HG03103 (cell line): Measurements from ENCODE around the gene SETD6.
"Not testable (repeated sequence)": the region's sequence is repeated elsewhere in the genome, so short reads cannot be mapped to it uniquely, and the experiment has no call there.

ENCODE experiments used
- ATAC-seq: cut with Tn5 transposase; IDR thresholded peaks from one replicate; pipeline ENCODE4 v1.9.1; 2021; ENCODE audit warnings: low read depth; ENCODE audit not compliant: unreplicated experiment

Gene SETD6, protein sequence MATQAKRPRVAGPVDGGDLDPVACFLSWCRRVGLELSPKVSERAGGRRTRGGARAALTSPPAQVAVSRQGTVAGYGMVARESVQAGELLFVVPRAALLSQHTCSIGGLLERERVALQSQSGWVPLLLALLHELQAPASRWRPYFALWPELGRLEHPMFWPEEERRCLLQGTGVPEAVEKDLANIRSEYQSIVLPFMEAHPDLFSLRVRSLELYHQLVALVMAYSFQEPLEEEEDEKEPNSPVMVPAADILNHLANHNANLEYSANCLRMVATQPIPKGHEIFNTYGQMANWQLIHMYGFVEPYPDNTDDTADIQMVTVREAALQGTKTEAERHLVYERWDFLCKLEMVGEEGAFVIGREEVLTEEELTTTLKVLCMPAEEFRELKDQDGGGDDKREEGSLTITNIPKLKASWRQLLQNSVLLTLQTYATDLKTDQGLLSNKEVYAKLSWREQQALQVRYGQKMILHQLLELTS

DNA sequence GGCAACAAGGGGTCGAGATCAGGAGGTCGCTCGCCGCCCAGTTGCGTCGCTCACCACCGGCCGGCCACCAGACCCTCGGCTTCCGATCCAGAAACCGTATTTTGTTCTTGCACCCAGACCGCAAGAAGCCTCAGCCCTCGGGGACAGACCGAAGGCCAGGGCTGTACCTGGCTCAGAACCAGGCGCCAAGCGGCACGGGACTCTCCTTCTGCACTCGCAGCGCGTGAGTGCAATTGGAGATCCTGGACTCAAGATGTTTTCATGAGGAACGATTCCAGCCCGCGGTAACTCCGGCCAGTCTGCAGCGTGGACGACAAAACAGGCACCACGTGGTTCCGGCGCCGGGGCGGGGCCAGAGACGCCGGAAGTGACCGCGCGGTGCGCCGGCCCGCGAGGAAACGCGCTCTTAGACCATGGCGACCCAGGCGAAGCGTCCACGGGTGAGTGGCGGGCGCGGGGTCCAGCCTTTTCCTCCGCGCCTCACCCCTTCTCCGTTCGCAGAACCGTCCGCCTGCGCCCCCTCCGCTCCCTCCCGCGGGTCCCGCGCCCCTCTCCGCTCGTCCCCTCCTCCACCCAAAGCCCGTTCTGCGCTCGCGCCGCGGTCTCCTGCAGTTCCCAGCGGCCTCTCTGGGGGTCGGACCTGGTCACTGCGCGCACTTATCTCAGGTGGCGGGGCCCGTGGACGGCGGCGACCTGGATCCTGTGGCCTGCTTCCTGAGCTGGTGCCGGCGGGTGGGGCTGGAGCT lies at the start of gene SETD6:
Gene SETD6, plus strand, starts transcription at position 393 of the 746 bp plus-strand sequence. Its CDS starts 21 bp downstream, at position 414.
- peak; percentile 64 for ATAC-seq

DNA sequence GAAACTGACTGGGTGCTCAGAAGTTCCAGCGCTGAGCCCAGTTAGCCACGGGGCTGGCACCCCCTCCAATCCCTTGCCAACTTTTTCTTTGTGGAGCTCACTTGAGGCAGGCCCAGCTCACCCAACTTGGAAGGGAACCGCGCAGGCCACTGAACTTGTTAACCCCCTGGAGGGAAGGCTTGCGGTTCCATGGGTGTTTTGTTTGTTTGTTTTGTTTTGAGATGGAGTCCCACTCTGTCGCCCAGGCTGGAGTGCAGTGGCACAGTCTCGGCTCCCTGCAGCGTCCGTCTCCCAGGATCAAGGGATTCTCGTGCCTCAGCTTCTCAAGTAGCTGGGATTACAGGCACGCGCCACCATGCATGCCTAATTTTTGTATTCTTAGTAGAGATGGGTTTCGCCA lies 49.5 kb upstream of the SETD6 start:
- no peak for ATAC-seq

DNA sequence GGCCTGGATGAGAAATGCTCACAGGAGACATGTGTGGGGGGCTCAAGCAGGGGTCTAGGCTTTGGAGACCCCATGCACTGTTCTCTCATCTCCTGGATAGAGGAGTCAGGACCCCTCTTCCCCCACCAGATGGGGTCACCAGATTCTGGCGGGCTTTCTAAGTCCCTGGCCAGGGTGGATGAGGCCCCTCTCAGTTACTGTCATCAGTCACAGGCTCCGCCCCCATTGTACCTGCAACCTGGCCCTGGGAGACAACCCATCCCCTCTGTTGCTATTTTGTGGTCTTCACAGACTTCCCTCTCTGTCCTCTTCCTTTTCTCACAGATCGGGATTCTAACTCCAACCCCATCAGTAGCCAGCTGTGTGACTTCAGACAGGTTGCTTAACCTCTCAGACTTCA lies 48.9 kb upstream of the SETD6 start:
- no peak for ATAC-seq

DNA sequence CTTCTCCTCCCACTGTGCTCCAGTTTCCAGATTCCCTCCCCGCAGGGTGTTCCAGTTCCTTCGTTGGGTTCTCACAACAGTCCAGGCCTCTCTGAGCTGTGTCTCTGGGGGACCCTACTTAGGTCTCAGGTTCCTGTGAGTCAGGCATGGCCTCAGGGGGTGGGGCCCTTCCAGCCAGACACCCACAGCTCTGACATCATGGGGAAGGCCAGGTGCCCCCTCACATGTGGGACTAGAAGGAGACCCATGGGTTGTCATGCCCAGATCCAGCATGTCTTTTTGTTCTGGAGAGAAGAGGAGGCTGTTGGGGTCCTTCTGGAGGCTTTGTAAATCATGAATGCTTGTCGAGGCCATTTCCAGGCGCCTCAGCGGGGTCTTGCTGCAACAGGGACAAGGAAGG lies 47.4 kb upstream of the SETD6 start:
- no peak for ATAC-seq

DNA sequence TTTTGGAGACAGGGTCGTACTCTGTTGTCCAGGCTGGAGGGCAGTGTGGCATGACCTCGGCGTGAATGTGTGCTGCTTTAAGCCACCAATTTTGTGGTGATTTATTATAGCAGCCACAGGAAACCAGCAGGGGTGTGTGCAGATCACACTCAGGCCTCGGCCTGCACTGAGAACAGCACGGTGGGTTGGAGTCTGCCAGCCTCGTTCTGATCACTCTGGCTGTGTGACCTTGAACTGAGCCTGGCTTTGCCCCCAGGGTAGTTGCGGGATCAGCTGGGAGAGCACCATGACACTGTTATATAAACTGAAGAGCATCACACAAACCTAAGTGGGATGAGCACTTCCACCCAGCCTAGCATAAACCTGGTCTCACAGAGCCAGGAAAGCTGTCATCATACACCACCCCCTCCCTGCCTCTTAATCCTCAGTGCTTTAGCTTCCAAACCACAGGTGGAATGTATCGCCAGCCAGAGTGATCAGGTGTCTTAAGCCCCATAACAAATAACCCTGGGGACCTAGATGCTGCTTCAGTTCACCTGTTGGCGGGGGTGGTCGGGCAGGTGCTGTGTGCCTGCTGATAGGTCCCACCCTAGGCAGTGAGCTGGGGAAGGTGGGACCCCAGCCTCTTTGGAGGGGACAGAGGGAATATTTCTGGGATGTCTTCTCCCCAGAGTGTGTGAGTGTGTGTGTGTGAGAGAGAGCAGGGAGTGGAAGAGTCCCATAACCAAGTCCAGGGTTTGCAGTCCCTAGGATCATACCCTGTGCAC lies 43.9 kb upstream of the SETD6 start:
- ATAC-seq, result no peak

DNA sequence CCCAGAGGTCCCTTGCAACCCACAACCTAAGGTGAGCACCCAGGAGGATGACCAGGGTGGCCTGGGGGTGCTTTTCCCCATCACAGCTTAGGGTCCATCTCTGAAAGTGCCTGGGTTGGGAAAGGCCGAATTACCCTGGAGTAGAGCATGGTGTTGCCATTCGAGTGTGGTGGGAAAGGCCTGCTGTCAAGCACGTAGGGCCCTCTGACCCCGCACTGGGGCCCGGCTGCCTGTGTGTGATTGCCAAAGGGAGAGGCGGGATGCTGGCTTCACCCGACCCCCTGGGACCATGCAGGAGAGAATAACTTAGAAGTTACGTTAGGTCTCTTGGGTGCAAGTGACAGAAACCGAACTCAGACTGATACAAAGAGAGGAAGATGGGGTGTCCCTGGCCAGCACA lies 43.1 kb upstream of the SETD6 start:
- ATAC-seq, result no peak

DNA sequence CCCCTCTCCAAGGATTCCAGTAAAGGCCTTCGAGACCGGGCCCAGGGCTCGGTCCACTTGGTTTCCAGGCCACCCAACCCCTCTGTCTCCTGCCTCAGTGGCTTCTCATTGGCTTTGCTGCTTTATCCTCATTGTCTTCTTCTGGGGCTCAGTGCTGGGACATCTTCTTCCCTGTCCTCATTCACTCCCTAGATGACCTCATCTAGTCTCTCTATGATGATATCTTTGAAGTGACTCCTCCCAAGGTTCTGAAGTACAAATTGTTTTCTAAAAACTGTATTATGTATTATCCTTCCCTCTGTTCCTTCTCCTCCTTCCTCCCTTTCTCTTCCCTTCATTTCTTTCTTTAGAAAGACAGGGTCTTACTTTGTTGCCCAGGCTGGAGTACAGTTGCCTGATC lies 42.5 kb upstream of the SETD6 start:
- ATAC-seq, result no peak

DNA sequence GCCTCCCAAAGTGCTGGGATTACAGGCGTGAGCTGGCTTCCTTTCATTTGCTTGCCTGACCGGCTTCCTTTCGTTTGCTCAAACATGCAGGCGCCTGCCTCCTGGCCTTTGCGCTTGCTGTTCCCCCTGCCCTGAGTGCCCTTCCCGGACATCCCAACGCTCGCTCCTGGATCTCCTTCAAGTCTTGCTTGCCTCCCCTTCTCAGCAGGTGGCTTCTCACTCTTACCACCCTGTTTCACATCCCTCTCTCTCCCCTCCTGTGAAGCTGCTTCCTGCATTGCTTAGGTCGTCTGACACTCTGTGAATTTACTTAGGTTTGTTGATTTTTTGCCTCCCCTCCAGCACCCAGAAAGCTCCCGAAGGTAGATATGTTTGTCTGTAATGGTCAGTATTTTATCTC lies 41.0 kb upstream of the SETD6 start:
- ATAC-seq, result no peak

DNA sequence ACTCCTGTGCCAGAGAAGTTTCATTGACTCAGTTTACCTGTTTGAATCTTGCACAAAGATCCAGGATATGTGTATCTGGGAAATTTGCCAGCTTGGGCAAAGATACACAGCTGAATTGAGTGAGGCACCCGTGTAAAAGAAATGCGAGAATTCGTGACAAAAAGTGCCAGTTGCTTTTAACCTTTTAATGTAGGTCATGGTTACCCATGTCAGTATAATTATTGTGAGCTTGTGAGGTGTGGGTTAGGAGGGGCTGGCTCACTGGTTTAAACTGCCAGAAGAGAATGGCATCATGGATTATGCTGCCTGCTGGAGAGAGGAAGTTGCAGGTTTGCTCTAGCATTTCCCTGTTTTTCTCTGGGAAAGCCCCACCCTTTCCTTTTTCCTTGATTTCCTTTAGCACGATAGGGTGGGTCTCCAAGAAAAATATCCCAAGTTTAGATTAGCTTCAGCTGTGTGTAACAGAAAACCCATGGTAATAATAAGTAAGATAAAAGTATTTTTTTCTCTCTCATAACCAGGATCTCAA lies 40.2 kb upstream of the SETD6 start:
- ATAC-seq, result no peak

DNA sequence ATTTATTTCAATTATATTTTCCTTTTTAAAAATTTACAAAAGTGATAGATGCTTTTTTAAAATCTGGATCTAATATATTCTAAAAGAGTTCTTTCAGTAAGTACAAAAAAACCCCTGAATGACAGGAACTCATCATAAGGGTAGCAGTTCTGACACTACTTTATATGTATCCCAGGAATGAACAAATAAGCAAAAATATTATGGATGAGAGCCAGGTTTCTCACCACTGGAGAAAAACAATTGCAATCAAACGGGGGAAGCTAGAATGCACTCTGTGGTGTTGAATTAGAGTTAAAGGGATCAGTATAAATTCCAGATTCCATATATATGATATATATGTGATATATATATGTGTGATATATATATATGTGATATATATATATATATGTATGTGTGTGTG lies 38.5 kb upstream of the SETD6 start:
- no peak for ATAC-seq

DNA sequence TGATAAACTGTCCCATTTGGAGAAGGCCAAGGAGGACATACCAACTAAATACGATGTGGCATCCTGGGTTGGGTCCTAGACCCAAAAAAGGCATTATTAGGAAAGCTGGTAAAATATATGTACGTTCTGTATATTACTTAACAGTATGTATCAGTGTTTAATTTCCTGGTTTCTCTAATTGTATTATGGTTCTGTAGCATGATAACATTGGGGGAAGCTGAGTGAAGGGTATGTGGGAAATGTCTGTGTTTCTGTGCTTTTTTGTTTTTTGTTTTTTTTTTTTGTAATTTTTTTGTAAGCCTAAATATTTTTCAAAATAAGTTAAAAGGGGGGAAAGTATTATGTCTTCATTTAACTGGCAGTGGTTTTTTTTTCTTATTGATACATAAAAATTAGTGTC lies 36.9 kb upstream of the SETD6 start:
- no peak for ATAC-seq

DNA sequence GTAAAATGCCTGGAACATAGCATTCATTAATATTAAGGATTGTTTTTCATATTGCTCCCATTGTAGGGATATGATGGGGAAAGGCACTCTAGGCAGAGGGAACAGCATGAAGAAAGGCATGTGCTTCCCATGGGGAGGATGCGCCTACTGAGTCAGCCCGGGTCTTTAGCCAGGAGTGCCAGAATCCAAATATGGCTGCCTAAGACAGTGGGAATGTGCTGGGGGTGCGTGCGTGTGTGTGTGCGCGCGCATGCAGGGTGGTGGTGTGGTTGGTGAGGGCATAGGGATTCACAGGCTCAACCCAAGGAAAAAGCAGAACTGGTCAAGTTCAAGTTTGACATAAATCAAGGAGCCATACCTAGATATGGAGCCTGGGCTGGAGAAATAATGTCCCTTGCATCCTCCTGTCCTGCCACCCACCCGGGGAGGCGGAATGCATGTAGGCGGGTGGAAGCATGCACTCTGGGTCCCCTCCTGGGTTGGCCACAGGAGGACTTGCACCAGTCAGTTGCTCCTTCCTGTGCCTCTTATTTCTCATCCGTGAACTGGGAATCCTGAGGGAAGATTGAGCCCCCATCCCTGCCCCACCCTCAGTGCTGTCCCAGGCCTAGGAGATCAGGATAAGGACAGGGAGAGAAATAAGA lies 34.0 kb upstream of the SETD6 start:
- no peak for ATAC-seq

DNA sequence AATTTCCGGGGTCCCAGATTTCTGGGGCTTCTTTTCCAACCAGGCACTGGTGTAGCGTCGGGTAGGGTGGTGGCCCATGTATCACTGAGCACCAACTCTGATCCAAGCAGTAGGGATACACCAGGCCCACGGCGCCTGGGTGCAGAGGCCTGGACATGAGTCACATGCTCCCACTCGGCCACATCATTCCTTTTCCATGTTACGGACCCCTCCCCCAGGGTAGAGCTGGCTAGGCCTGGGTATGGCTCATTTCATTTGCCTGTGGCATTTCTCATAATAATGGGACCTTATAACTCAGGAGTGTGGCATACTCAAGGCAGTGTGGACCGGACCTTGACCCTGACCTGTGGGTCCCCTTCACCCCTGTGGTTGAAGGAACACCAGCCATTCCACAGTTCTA lies 33.4 kb upstream of the SETD6 start:
- no peak for ATAC-seq

DNA sequence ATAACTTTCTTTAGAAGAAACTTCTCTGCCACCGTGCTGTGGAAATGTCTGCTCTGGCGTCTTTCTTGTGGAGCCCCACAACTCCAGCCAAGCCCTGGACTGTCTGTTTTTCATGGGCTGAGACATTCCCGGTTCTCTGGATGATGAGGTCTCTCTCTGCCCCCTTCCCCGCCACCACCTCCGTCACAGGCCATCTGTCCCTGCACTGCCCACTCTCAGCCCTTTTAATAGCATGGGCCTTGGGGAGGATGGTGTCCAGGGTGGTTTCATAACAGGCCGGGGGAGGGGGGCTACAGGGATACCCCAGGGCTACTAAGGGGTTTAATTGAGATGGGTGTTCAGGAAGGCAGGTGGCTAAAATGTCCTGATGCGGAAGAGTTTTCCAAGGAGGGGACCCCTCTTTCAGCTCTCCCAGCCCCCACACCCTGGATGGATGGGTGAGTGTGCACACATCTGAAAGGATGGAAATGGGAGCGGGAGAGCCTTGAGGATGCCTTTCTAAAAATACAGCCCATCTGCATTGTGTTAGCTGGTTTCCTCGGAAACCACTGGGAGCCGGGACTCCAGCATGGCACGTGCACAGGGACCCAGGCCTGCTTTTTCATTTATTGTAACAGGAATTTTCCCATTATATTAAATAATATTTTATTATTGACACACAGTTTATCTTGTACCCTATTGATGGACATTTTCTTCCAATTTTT lies 30.0 kb upstream of the SETD6 start:
- no peak for ATAC-seq

DNA sequence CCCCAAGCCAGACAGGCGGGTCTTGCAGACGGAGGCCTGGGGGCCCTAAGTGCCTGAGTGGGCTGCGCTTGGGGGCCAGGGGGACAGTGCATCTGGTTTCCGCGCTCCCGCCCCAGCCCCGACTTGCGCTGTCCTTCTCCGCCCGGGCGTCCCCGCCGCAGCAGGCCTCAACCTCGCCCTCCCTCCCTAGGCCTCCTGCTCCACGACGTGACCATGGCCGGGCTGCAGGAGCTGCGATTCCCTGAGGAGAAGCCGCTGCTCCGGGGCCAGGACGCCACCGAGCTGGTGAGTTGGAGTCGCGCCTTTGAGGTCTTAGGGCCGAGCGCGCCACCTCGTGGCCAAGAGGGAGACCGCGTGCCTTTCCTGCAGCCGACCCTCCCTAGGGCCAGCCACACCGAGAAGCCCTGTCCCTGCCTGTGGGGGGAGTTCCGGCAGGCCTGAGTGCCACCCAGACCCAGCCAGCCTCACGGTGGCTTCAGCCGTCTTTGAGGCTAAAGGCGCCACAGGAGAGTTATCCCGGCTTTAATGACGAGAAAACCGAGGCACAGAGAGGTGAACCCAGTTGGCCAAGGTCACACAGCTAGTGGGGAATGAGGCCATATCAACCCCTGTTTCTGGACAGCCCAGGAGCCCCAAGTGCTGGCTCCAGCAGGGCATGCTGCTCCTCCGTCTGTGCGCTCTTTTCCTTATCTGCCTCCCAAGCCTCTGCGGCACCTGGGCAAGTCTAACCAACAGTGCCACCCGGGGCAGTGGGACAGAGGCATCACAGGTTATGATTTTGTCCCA lies 27.6 kb upstream of the SETD6 start:
- peak; percentile 77 for ATAC-seq

DNA sequence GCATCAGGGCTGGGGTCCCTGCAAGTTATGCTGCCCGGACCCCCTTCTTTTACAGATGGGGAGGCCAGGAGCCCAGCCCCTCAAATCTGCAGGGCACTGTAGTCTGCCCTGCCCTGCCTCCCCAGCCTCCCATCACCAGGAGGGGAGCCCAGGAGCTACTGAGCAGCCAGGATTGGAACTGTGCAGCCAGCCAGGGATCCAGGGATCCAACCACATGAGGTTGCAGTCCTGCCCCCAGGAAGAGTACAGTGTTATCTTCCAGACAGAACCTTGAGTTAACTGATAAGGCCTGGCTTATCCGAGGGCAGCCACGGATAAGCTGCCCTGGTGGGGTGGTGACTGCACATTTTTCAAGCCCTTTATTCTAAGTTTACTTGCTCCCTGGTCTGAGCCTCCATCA lies 26.8 kb upstream of the SETD6 start:
- ATAC-seq, result no peak

DNA sequence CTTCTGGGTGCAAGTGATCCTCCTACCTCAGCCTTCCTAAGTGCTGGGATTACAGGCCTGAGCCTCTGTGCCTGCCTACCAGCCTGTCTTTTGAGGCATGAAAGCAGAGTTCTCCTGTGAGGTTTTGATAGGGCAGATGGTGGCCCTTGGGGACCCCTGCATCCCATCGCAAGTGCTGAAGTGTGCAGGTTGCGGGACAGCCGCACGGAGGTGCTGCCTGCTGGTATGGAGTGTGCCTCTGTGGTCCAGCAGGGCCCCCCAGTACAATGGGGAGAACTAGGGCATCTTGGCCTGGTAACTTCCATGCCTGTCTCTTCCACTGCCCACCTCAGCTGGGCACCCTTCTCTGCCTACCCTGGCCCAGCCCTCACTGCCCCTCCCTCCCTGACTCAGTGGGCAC lies 25.3 kb upstream of the SETD6 start:
- no peak for ATAC-seq

DNA sequence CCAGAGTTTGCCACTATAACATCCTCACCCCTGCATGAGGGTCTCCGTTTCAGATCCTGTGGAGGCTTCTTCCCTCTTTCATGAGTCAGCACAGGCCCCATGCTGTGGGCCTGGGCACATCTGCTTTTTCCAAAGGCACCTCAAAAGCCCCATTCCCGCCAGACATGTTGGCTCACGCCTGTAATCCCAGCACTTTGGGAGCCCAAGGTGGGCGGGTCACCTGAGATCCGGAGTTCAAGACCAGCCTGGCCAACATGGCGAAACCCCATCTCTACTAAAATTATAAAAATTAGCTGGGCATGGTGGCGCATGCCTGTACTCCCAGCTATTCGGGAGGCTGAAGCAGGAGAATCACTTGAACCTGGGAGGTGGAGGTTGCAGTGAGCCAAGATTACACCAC lies 24.8 kb upstream of the SETD6 start:
- not testable (repeated sequence) for ATAC-seq

DNA sequence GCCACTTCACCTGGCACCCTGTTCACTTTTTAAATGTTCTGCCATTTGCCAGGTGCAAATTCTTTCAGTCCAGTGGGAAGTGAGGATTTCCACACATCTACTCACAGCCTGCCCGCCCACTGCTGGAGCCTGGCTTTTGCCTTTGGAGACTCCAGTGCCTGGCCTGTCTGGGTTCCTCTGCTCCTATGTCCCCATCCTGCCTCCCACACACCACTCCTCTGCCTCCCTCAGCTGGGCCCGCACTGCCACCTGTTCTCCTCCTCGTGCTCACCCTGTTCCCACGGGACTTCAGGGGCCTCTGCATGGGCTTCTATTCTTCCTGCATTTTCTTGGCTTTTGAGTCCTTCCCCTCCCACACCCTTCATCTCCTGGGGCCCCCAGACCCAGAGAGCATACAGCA lies 23.3 kb upstream of the SETD6 start:
- no peak for ATAC-seq
